H1 (cell line): Measurements from ENCODE around the gene TFF2. TPM values are rescaled to one million over a fixed set of nuclear protein-coding genes. Genes with fewer than 3 reads are reported as not detected.

Source experiments
- CEBPB ChIP-seq: IDR thresholded peaks from 2 replicates; pipeline ENCODE4 v1.6.1; 2012; ENCODE audit warnings: low read depth, low read length
- CTBP2 ChIP-seq: IDR thresholded peaks from 2 replicates; pipeline ENCODE4 v1.7.0; 2011; ENCODE audit warnings: borderline replicate concordance, mild to moderate bottlenecking, moderate library complexity, mixed read lengths, low read length; ENCODE audit not compliant: insufficient read depth, insufficient read length
- FOSL1 ChIP-seq: IDR thresholded peaks from 2 replicates; pipeline ENCODE4 v1.6.1; 2011; ENCODE audit warnings: mild to moderate bottlenecking, low read depth, low read length, moderate library complexity; ENCODE audit not compliant: insufficient read depth
- RNF2 ChIP-seq: fragments of 200-900, 300-1000 bp; sonication (generic); IDR thresholded peaks from 2 replicates; pipeline ENCODE4 v1.7.1; 2016; ENCODE audit warnings: borderline replicate concordance, low read depth, mild to moderate bottlenecking, antibody characterized with exemption, low read length; ENCODE audit not compliant: poor library complexity, severe bottlenecking; ENCODE audit errors: missing control alignments
- SAP30 ChIP-seq: fragments of 300-600 bp; sonication (generic); IDR thresholded peaks from 2 replicates; pipeline ENCODE4 v1.7.1; 2012; ENCODE audit warnings: low read length, moderate library complexity, mild to moderate bottlenecking, inconsistent platforms; ENCODE audit not compliant: insufficient read depth, insufficient replicate concordance
- SIN3A ChIP-seq, 2 experiments: IDR thresholded peaks in 1 of 2; conservative IDR thresholded peaks in 1 of 2; 2 replicates each; pipeline ENCODE4 v1.6.1; 2011 to 2012; ENCODE audit warnings: low read length in 2 of 2, improper control_type of control experiment in 1 of 2, low read depth in 1 of 2, mild to moderate bottlenecking in 1 of 2
- polyA plus RNA-seq, 7 experiments: library from polyadenylated mRNA; depleted of rRNA in 3 of 7; stranded (reverse) in 5 of 7; unstranded in 2 of 7; fragments of >200 nt in 5 of 7; fragments of 200-250 nt in 2 of 7; gene quantifications; 1 replicate in 5 of 7; 2 replicates in 1 of 7; 4 replicates in 1 of 7; pipeline versions ENCODE4 v1.2.1 to v1.2.3, GENCODE V29; 2011 to 2013; ENCODE audit warnings: missing spikeins in 2 of 7, mixed read lengths in 2 of 7
- total RNA-seq: library from RNA; stranded (reverse); fragmentation: NEBNext Ultra II Directional; extraction: Animal tissue kit (Norgen Biotek cat#: 25700); gene quantifications from 2 replicates; pipeline ENCODE4 v1.2.1, GENCODE V29; 2021

Gene TFF2
- total and polyA plus RNA-seq, 2 of the 8 experiments (the other 6 are each of a cell fraction or from before 2014, with no cell fraction given), result not detected

- TF ChIP-seq FOSL1 (no peak), CEBPB (no peak), SAP30 (no peak), RNF2 (no peak), SIN3A (conservative IDR thresholded peaks at IDR 0.05 in 1 of 2, IDR thresholded peaks at IDR 0.05 in 1 of 2; ENCODE audit: low read depth in 1 of 2, low read length in 2 of 2) (no peak), CTBP2 (no peak)
Observed at GRCh38 chr21:42314616-42315295, 36.0 kb downstream of the TFF2 start (continued).
